ENCODE results near the gene UBE2R2.
"Not testable (repeated sequence)": the region's sequence is repeated elsewhere in the genome, so short reads cannot be mapped to it uniquely, and the experiment has no call there.

Gene UBE2R2

DNA sequence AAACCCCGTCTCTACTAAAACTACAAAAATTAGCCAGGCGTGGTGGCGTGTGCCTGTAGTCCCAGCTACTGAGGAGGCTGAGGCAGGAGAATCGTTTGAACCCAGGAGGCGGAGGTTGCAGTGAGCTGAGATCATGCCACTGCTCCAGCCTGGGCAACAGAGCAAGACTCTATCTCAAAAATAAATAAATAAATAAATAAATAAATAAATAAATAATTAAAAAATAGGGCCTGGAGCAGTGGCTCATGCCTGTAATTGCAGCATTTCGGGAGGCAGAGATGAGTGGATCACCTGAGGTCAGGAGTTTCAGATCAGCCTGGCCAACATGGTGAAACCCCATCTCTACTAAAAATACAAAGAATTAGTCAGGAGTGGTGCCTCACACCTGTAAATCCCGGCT lies 145.5 kb downstream of the UBE2R2 start:
- H3K4me1 ChIP-seq (ENCODE audit: control insufficient read depth, insufficient read depth, low read length, poor library complexity, severe bottlenecking); H3K9me3 ChIP-seq (ENCODE audit: control insufficient read depth, low read length); H3K27ac ChIP-seq (ENCODE audit: low read depth, low read length, severe bottlenecking); H3K4me3 ChIP-seq (ENCODE audit: extremely low read depth, insufficient read depth, low read length, poor library complexity, severe bottlenecking): not testable (repeated sequence)
- 72 to 100% methylated on average over 2 of the region's 7 CpGs for whole genome bisulfite sequencing, 2 experiments (ENCODE audit: insufficient coverage in 2 of 2)
- peaks cover 70% of the 10 kb centered on the region for H3K36me3 ChIP-seq (ENCODE audit: control insufficient read depth, insufficient read depth, low read length)

DNA sequence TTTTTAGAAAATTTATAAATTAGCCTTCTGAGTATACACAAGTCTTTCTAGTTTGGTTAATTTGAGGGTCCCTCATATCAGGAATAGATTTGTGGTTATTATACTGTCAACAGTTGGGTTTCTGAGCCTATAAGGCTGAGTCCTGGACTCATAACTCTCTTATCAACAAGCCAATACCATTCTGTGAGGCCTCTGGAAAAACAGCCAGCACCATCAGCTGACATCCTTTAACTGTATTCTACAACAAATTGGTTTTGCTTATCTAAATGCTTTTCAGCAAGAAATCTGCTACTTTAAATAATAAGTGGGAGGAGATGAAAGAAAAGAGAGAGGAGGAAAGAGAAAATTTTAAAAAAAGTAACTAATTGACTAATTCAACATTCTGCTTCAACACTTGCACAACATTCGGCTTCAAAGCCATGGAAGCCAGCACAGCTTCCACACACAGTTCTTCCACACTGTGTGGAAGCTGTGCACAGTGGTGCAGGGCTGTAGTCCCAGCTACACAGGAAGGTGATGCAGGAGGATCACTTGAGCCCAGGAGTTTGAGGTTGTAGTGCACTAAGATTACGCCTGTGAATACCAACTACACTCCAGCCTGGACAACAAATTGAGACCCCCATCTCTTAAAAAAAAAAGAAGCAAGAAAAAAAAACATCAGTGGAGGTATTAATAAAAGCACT lies 147.3 kb downstream of the UBE2R2 start:
- H3K27ac ChIP-seq (ENCODE audit: low read depth, low read length, severe bottlenecking) = no peak overlapping the region
- no peak overlapping the region for H3K4me3 ChIP-seq (ENCODE audit: extremely low read depth, insufficient read depth, low read length, poor library complexity, severe bottlenecking)
- H3K9me3 ChIP-seq (ENCODE audit: control insufficient read depth, low read length) = no peaks in the 10 kb centered on the region
- peaks cover 56% of the 10 kb centered on the region for H3K36me3 ChIP-seq (ENCODE audit: control insufficient read depth, insufficient read depth, low read length)
- 100% methylated on average over 1 of the region's 2 CpGs; no CpG with 5 or more reads in 1 of the 2 experiments for WGBS, 2 experiments (ENCODE audit: insufficient coverage in 2 of 2)
- no peaks in the 10 kb centered on the region for H3K4me1 ChIP-seq (ENCODE audit: control insufficient read depth, insufficient read depth, low read length, poor library complexity, severe bottlenecking)

Measured in mesodermal cell (in vitro differentiated cells).